SK-N-SH treated with all-trans-retinoic acid at 6 μM for 48 hours (cell line): ENCODE measurements around the gene HMOX1.

ENCODE experiments used
- CSRNP3 ChIP-seq: fragments of 250-450 bp; sonication (Bioruptor Pico); IDR thresholded peaks from 2 replicates; pipeline ENCODE4 v1.5.1; 2021; ENCODE audit warnings: mild to moderate bottlenecking, moderate library complexity
- SNAI2 ChIP-seq: fragments of 250-450 bp; sonication (Bioruptor Pico); IDR thresholded peaks from 2 replicates; pipeline ENCODE4 v1.5.0; 2020; ENCODE audit warnings: mild to moderate bottlenecking, moderate library complexity
- TOX ChIP-seq: fragments of 250-450 bp; sonication (Bioruptor Pico); IDR thresholded peaks from 2 replicates; pipeline ENCODE4 v1.8.0; 2021; ENCODE audit warnings: mild to moderate bottlenecking, moderate library complexity, borderline replicate concordance
- ZFP30 ChIP-seq: fragments of 450-650 bp; formaldehyde crosslinking; IDR thresholded peaks from 2 replicates; pipeline ENCODE4 v1.5.0; 2022; ENCODE audit warnings: mild to moderate bottlenecking, moderate library complexity

- no peak for TF ChIP-seq ZFP30
- no peak for TF ChIP-seq CSRNP3
- no peak for TF ChIP-seq TOX (CRISPR knock-in tag)
- no peak for TF ChIP-seq SNAI2 (CRISPR knock-in tag)
These were observed 5.9 kb upstream of the HMOX1 start for GRCh38 chr22:35375031-35375430.
